Upper lobe of left lung (tissue), 4 donors: ENCODE measurements around the gene RNASE11.

ENCODE experiments used
- CTCF ChIP-seq, 6 experiments: fragments of 450-650 bp in 4 of 6; fragments of 200-600 bp in 2 of 6; sonication (generic) in 2 of 6; IDR thresholded peaks; one replicate each; pipeline ENCODE4 v1.5.1; 2016 to 2019; ENCODE audit warnings: antibody characterized with exemption in 6 of 6
- EP300 ChIP-seq, 4 donors: sonication (generic); formaldehyde crosslinking; IDR thresholded peaks; one replicate each; pipeline ENCODE4 v1.5.1; 2017; ENCODE audit warnings: antibody characterized with exemption in 4 of 4, control low read depth in 2 of 4
- POLR2AphosphoS5 ChIP-seq, 2 donors: sonication (generic); formaldehyde crosslinking; IDR thresholded peaks; one replicate each; pipeline ENCODE4 v1.5.1; 2017; ENCODE audit warnings: antibody characterized with exemption in 2 of 2

GRCh38 chr14:20609215-20610001 lies 21.6 kb upstream of the RNASE11 start:
- no peak for TF ChIP-seq EP300 (IDR thresholded peaks at IDR 0.05)
- no peak for TF ChIP-seq POLR2AphosphoS5 (IDR thresholded peaks at IDR 0.05)
- peak; percentile 87 to 97 (median 94) for TF ChIP-seq CTCF (IDR thresholded peaks at IDR 0.05)
